Activated T-cell treated with anti-CD3 and anti-CD28 coated beads for 48 hours (primary cell): Measurements from ENCODE around the gene ISYNA1.

Experiments
- DNase-seq: peaks from one replicate; pipeline ENCODE4 v3.0.0-alpha.2; 2020; ENCODE audit warnings: low read depth

The ISYNA1 gene

DNA sequence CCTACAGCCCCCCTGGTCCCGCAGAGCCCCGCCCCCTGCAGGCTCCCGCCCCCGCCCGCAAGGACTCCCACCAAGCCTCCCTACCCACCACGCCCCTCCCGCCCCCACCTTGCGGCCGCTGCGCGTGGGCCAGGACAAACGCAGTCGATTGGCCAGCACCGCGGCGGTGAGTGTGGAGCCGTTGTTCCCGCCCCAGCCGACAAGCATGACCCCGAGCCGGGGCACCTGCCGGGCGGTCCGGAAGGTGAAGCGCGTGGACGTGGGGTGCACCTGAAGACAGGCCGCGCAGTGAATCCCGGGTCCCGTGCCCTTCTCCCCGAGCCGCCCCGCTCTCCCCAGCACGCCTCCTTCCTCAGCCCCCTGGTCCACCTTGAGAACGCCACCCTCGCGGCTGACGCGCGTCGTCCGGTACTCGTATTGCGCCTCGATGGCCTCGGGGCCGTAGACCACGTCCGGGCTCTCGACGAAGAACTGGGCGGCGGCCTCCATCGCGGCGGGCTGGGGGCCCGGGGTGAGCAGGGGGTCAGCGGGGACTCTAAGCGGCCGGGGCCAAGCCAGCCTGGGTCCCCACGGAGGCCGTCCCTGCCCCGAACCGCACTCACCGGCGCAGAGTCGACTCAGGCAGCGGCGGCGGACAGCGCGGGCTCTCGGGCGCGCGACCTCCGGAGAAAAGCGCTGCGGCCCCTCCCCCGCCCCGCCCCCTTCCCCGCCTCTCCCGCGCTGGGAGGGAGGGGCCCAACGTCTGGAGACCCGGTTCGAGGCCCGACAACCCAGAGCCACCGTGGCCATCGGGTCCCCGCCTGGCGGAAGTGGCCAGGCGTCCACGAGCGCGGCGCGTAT lies at the start of gene ISYNA1:
TSS of gene ISYNA1 (minus strand) at position 643 of the 840 bp plus-strand sequence. CDS start at position 489, 154 bp downstream.
- DNase-seq: peak; percentile 47

GRCh38 chr19:18486746-18487145 lies 48.8 kb upstream of the ISYNA1 start:
- no peak for DNase-seq

DNA sequence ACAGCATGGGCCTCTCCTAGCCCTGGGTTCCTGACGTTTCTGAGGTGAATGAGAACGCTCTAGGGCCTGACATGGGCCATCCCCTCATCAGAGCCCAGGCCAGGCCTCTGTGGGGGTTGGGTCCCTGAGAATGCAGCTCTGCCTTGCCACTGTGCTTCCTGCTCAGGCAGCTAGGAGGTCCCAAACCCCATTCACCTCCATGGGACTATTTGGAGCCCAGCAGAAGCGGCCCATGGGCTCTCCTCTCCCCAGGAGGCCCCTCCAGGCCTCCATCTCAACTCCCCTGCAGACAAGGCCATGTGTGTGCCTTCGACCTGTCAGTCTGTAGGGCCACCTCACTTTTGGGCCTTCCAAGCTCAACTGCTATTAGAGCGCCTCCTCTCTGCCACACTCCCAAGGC lies 47.1 kb upstream of the ISYNA1 start:
- DNase-seq: no peak

DNA sequence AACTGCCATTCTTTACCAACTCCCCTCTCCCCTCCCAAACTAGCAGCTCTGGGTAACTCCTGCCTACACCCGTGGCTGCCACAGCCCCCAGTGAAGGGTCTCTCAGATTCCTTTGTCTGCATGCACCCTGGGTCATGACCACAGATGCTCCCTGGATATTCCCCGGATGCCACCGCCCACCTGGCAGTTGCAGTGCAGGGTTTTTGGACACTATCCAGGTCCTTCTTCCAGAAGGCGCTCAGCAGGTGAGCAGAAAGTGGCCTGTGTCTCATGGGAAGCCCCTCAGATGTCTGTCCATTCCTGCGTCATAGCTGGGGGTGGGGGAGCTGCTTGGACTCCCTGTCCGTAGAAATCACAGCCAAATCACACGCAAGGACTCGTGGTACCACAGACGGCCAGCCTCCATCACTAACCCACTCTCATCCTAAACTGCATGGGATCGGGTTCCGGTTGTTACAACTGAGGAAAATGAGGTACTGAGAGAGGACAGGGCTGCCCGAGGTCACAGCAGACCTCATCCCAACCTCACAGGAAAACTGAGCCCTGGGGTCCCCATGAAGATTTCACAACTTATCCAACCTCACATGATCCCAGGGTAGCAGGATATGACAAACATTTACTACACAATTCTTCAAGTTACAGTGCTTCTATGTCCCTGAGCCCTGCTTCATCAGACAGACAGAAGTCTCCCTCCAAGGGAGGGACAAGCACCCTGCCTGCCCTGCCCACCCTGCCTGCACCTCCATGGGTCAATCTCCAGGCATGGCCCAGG lies 45.4 kb upstream of the ISYNA1 start:
- no peak for DNase-seq

DNA sequence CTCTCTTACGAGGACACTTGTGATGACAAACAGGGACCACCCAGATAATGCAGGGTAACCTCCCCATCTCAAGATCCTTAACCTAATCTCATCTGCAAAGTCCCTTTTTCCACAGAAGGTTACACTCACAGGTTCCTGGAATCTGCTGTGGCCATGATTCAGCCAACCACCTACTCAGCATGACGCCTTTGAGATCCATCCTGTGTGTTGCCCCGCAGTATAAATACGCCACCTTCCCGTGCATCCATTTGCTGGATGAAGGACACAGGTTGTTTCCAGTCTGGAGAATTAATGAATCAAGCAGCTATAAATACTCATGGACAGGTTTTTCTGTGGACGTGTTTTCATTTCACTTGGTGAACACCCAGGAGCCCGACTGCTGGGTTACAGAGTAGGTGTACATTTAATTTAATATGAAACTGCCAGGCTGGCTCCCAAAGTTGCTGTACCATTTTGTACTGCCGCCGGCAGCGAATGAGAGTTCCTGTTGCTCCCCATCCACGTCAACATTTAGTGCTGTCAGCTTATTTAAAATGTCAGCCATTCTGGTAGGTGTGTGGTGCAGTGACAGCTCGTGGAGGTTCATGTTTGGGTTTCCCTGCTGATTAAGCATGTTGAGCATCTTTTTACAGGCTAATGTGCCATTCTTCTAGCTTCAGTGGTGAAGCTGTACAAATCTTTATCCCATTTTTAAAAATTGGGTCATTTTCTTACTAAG lies 43.7 kb upstream of the ISYNA1 start:
- DNase-seq: no peak

GRCh38 chr19:18480006-18480691 lies 42.2 kb upstream of the ISYNA1 start:
- DNase-seq: no peak

- peak; percentile 74 for DNase-seq
These were observed 40.8 kb upstream of the ISYNA1 start for GRCh38 chr19:18478545-18479311.

DNA sequence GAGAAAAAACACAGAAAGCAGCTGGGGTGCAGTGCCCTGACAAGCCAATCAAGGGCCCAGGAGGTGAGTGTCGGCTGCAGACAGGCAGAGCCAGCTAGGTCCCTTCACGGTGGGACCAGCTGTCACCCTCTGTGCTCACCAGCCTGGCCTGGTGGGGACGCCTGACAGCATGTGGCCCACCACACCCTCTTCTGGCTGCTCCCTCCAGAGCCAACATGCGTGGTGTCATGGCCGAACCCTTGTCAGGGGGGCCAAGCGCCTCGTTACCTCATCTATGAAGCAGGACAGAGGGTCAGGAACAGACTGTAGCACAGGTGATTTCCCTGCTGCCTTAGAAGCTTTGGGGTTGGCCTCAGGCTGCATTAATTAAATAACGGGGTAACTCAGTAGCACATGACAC lies 40.0 kb upstream of the ISYNA1 start:
- no peak for DNase-seq

DNA sequence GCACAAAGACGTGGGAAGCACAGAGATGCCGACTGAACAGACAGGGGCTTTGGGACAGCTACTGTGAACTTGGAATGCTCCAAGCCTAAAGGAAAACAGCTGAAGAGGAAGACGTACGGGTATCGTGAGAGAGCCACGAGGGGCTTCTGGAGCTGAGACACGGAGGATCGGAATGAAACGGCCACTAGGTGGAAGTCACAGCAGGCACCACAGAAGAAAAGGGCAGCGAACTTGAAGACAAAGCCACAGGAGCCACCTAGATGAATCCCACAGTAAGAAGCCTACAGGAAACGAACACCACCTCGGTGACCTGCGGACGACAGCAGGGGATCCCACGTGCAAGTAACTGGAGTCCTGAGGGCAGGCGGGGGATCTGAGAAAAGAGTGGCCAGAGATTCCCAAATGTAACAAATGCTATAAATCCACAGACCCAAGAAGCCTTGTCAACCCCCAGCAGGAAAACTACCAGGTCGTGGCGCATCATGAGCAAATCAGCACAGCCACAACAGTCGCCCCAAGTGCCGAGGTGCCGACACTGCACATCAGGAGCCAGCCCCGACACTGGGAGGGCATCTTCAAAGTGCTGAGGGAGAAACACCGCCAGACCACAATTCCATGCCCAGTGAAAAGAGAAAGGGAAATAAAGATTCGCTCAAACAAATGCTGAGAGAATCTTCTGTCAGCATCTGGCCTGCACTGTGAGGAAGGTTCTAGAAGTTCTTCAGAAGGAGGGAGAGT lies 39.3 kb upstream of the ISYNA1 start:
- no peak for DNase-seq

DNA sequence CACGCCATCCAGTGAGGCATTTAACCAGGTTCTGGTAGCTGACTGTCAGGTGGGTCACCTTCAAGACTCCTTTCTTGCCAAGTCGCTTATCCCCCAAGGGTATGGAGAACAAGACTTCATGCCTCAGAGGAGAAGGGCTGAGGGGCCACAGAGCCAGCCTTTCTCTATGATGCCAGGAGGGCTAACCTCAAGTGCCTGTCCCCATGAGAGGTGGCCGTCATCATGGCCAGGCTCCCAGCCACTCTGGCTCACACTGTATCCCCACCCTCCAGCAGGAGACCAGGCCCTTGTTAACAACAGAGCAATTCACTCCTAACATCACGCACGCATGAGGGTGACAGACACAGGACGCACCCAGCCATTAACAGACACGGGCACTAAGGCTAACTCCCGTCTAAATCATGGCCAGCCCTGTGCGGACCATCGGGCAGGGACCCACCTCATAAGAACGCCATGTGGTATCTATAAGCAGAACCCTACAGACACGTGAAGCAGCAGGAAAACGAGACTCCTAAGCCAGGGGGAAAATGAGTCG lies 38.6 kb upstream of the ISYNA1 start:
- no peak for DNase-seq

GRCh38 chr19:18475762-18476331 lies 37.9 kb upstream of the ISYNA1 start:
- DNase-seq: no peak

DNA sequence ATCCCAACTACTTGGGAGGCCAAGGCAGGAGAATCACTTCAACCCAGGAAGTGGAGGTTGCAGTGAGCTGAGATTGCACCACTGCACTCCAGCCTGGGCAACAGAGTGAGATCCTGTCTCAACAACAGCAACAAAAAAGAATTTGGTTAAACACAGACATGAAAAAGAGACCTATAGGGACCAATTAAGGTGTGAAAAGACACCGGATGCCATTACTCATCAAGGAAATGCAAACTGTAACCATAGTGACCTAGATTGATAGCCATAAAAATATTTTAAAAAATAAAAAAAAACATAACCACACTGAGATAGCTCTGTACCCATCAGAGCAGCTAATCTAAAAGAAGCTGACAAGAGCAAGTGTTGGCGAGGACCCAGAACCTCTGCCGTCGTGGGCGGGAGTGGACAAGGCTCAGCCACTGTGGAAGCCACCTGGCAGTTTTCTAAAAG lies 37.1 kb upstream of the ISYNA1 start:
- no peak for DNase-seq

DNA sequence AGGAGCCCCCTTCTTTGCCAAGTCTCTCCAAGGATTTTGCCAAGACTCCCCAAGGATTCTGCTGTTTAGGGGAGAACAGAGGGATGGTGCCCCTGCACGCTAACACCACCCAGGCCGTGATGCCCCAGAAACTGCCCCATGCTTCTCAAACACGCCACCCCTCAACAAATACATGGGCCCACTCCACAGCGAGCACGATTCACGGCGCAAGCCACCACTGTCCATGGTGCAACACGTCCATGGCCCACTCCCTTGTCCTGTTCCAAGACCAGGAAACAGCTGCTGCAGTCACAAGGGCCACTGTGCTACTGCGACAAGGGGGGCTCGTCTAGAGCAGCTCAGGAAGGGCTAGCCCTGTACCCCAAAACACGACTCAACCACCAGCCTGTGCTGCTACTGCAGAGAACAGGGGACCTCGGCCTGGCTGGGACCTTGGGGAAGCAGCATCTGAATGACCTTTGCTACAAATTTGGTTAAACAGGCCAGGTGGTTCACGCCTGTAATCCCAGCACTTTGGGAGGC lies 36.5 kb upstream of the ISYNA1 start:
- DNase-seq: no peak

DNA sequence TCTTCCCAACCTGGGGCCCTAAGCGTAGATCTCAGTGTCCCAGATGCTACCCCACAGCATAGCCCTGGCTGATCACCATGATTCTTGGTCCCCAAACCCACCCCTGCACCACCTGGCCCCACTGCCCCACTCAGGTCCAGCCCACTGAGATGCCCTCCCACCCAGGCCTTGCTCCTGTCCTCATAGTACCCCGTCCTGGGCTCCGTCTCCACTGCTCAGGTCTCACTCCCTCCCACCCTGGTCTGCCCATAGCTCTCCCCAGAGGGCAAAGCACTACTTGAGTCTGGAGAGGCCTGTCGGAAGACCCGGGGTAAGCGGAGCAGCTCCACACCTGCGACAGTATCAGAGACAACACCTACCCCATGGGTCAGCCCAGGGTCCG lies 35.8 kb upstream of the ISYNA1 start:
- DNase-seq: no peak

GRCh38 chr19:18473003-18473705 lies 35.2 kb upstream of the ISYNA1 start:
- no peak for DNase-seq

DNA sequence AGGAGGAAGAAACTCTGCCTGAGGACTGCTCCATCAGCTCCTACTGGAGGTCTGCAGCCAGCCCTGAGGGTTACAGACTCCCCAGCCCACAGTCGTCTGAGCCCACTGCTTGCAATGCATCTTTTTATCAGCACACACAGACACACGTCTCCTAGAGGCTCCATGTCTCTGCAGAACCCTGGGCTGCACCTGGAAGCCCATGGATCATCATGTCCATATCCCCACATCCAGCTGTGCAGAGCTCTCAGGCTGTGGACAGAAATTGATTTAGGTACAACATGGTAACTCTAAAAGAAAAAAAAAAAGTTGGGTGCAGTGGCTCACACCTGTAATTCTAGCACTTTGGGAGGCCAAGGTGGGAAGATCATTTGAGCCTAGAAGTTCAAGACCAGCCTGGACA lies 32.9 kb upstream of the ISYNA1 start:
- DNase-seq: no peak

GRCh38 chr19:18469069-18469846 lies 31.3 kb upstream of the ISYNA1 start:
- DNase-seq: peak; percentile 49

DNA sequence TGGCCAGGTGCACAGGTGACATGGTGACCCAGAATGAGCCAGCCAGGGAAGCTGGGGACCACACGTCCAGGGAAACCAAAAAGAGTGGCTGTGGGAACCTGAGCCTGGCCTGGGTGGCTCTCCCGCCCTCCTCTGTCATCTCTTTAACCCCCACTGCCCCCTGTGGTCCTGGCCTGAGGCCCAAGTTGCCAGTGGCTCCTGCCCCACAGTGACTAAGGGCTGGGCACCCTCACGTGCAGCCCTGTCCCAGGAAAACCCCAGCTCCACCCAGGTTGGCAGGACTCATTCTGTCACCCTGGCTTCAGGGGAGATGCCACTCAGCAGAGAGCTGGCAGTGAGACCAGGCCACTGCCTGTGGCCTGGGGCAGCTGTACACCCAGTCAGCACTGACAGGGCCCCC lies 30.6 kb upstream of the ISYNA1 start:
- DNase-seq: no peak
